OCI-LY7 (cell line): ENCODE results near the gene CLEC16A. TPM values are rescaled to one million over a fixed set of nuclear protein-coding genes. Genes with fewer than 3 reads are reported as not detected.

Source experiments
- BruUV-seq: library from RNA; stranded (reverse); fragments of 400-500 nt; replicated peaks from 2 replicates; lab custom pipeline; 2021; lab: Mats Ljungman, UMichigan
- CTCF ChIA-PET: fragments of 300-600 bp; sonication (Branson Sonifier 250); formaldehyde crosslinking; loops from one replicate; lab custom pipeline; 2022; ENCODE audit warnings: antibody characterized with exemption; ENCODE audit not compliant: unreplicated experiment; lab: Charles Lee
- POLR2A ChIA-PET: fragments of 300-600 bp; sonication (Branson Sonifier 250); formaldehyde crosslinking; loops from one replicate; lab custom pipeline; 2022; ENCODE audit warnings: antibody characterized with exemption; lab: Charles Lee
- DNase-seq: peaks from one replicate; pipeline ENCODE4 v3.0.0-alpha.2; 2015; ENCODE audit warnings: low spot score
- H2AFZ ChIP-seq: fragments of 200-600 bp; sonication (generic), shearing (Covaris generic); 2 replicates; pipeline ENCODE4 v1.6.1; 2014; ENCODE audit warnings: mild to moderate bottlenecking, antibody characterized with exemption, low read length, moderate library complexity
- H3K27ac ChIP-seq: fragments of 200-600 bp; sonication (generic); 2 replicates; pipeline ENCODE4 v1.5.1; 2014; ENCODE audit warnings: mixed run types, low read depth, mild to moderate bottlenecking, moderate library complexity, low read length, inconsistent platforms; ENCODE audit not compliant: poor library complexity, severe bottlenecking
- H3K36me3 ChIP-seq: fragments of 200-600 bp; sonication (generic); 2 replicates; pipeline ENCODE4 v1.6.1; 2014; ENCODE audit warnings: mild to moderate bottlenecking, antibody characterized with exemption, low read length, moderate library complexity, mixed read lengths; ENCODE audit not compliant: insufficient read depth
- H3K4me1 ChIP-seq: fragments of 200-600 bp; sonication (generic); 2 replicates; pipeline ENCODE4 v1.5.1; 2014; ENCODE audit warnings: mild to moderate bottlenecking, low read length; ENCODE audit not compliant: insufficient read depth, poor library complexity, severe bottlenecking
- H3K4me2 ChIP-seq: fragments of 200-600 bp; sonication (generic); 2 replicates; pipeline ENCODE4 v1.6.1; 2014; ENCODE audit warnings: mild to moderate bottlenecking, low read length
- H3K4me3 ChIP-seq: fragments of 200-600 bp; sonication (generic); 2 replicates; pipeline ENCODE4 v1.5.1; 2014; ENCODE audit warnings: mild to moderate bottlenecking, low read depth, low read length; ENCODE audit not compliant: poor library complexity, severe bottlenecking
- H3K79me2 ChIP-seq: fragments of 200-600 bp; sonication (generic); 2 replicates; pipeline ENCODE4 v1.6.1; 2016; ENCODE audit warnings: low read depth, mild to moderate bottlenecking, low read length, moderate library complexity, mixed read lengths; ENCODE audit not compliant: insufficient read depth
- H3K9me2 ChIP-seq: fragments of 200-600 bp; sonication (generic); 2 replicates; pipeline ENCODE4 v1.6.1; 2016; ENCODE audit warnings: mild to moderate bottlenecking, low read length, mixed read lengths; ENCODE audit not compliant: insufficient read depth
- H3K9me3 ChIP-seq: fragments of 200-600 bp; sonication (generic); 2 replicates; pipeline ENCODE4 v1.6.1; 2014; ENCODE audit warnings: mild to moderate bottlenecking, mixed run types, low read length, mixed read lengths
- H4K20me1 ChIP-seq: fragments of 200-600 bp; sonication (generic); 2 replicates; pipeline ENCODE4 v1.6.1; 2014; ENCODE audit warnings: mild to moderate bottlenecking, antibody characterized with exemption, low read length, moderate library complexity, mixed read lengths; ENCODE audit not compliant: insufficient read depth
- CTCF ChIP-seq: fragments of 200-600 bp; sonication (generic); conservative IDR thresholded peaks from 2 replicates; pipeline ENCODE4 v1.5.1; 2014; ENCODE audit warnings: mild to moderate bottlenecking, antibody characterized with exemption, low read length, moderate library complexity, mixed read lengths
- EZH2phosphoT487 ChIP-seq: fragments of 200-600 bp; sonication (generic); IDR thresholded peaks from 2 replicates; pipeline ENCODE4 v1.6.1; 2018; ENCODE audit warnings: low read depth, borderline replicate concordance, mild to moderate bottlenecking, mixed run types, antibody characterized with exemption, low read length, moderate library complexity, mixed read lengths
- intact Hi-C: fragments of 100-400 bp; cut with micrococcal nuclease; formaldehyde crosslinking; loops from one replicate; pipeline ENCODE4 v1.10.0; 2022; ENCODE audit not compliant: unreplicated experiment
- total RNA-seq, 2 experiments: library from RNA; depleted of rRNA in 1 of 2; stranded (reverse); fragments of >200 nt in 1 of 2; shearing (Covaris generic) in 1 of 2; gene quantifications; 2 replicates each; pipeline ENCODE4 v1.2.3, GENCODE V29; 2014 to 2022

The CLEC16A gene
- total RNA-seq, 2 experiments from 2014 or later = 26.2 to 50.9 TPM

GRCh38 chr16:10931977-10932632 is 12.3 kb upstream of the CLEC16A start:
- no peak for DNase-seq
- H3K36me3 ChIP-seq = peaks cover 28% of the 10 kb centered on the region; the same call in 1 of the 2 replicates
- TF ChIP-seq CTCF = no peak
- TF ChIP-seq EZH2phosphoT487 = no peak
- no peak overlapping the region for H3K27ac ChIP-seq
- H3K9me2 ChIP-seq = no peaks in the 10 kb centered on the region
- peaks cover 6% of the 10 kb centered on the region for H3K4me1 ChIP-seq
- BruUV-seq = no TSS peak
- no peaks in the 10 kb centered on the region for H4K20me1 ChIP-seq
- H3K9me3 ChIP-seq = no peaks in the 10 kb centered on the region
- H3K4me2 ChIP-seq = no peak overlapping the region
- no peaks in the 10 kb centered on the region for H3K79me2 ChIP-seq
- intact Hi-C loops = no loop called here
- H3K4me3 ChIP-seq = no peak overlapping the region
- ChIA-PET CTCF (interaction anchor here (0.5 to 1.4 kb wide), 2 partner anchors 9 to 414 kb away, joined by 4 to 5 read pairs; no protein-coding TSS in a partner anchor), POLR2A (interaction anchor here (0.6 to 1.4 kb wide), 4 partner anchors 10 to 54 kb away, joined by 3 to 4 read pairs (median 4); partner anchors contain the start of gene DEXI)
- no peak overlapping the region for H2AFZ ChIP-seq

GRCh38 chr16:10932959-10933710 is 11.2 kb upstream of the CLEC16A start:
- no peaks in the 10 kb centered on the region for H3K9me3 ChIP-seq
- BruUV-seq = no TSS peak
- POLR2A ChIA-PET = interaction anchor here (0.9 to 1.4 kb wide), 3 partner anchors 9 to 12 kb away, joined by 3 to 4 read pairs (median 3); partner anchors contain the start of gene DEXI
- peaks cover 22% of the 10 kb centered on the region; the same call in 1 of the 2 replicates for H3K36me3 ChIP-seq
- TF ChIP-seq EZH2phosphoT487 (no peak), CTCF (no peak)
- peaks cover 15% of the 10 kb centered on the region for H3K4me1 ChIP-seq
- intact Hi-C loops = no loop called here
- H3K79me2 ChIP-seq = no peaks in the 10 kb centered on the region
- no peak overlapping the region for H3K4me3 ChIP-seq
- H4K20me1 ChIP-seq = no peaks in the 10 kb centered on the region
- H3K4me2 ChIP-seq = no peak overlapping the region
- CTCF ChIA-PET = no interaction called here
- no peak overlapping the region for H2AFZ ChIP-seq
- H3K9me2 ChIP-seq = no peaks in the 10 kb centered on the region
- no peak overlapping the region for H3K27ac ChIP-seq
- DNase-seq = no peak
